Stimulated activated CD4-positive, alpha-beta T cell treated with anti-CD3 and anti-CD28 coated beads, TNF-alpha, amount 100 ng/mL, for 1 hour (primary cell): Measurements from ENCODE around the gene FUT2.
"Not testable (repeated sequence)": the region's sequence is repeated elsewhere in the genome, so short reads cannot be mapped to it uniquely, and the experiment has no call there.

Experiments
- DNase-seq, 3 donors: peaks; one replicate each; pipeline ENCODE4 v3.0.0-alpha.2; 2020; ENCODE audit warnings: low read depth in 3 of 3, low spot score in 1 of 3

The FUT2 gene

DNA sequence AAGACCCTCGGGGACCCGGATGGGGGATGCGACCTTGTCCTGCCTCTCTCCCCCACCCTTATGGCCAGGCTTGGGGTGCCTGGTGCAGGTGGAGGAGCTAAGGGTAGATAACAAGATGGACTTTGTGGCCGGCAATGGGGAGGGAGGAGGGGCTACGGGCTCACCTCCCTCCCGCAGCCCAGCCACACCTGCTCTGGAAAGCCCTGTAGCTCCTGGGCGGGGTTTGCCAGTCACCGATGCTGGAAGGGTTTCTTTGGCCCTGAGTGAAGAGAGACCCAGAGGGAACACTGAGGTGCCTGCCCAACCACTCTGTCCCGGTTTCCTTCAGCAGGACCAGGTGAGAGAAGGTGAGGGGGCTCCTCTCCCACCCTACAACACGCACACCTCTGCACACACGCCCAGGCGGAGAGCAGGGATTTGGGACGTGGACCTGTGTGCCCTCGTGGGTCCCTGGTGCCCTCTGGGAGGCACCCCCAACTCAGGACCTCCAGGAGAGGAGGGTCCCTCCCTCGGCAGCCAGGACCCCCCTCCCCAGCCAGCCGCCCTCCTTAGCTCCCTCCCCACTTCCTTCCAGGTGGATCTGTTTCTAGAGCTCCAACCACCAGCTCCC is at the start of gene FUT2:
Gene FUT2, plus strand, starts transcription at position 229 of the 610 bp plus-strand sequence. CDS start 6,986 bp downstream, outside the sequence.
- DNase-seq = no peak

DNA sequence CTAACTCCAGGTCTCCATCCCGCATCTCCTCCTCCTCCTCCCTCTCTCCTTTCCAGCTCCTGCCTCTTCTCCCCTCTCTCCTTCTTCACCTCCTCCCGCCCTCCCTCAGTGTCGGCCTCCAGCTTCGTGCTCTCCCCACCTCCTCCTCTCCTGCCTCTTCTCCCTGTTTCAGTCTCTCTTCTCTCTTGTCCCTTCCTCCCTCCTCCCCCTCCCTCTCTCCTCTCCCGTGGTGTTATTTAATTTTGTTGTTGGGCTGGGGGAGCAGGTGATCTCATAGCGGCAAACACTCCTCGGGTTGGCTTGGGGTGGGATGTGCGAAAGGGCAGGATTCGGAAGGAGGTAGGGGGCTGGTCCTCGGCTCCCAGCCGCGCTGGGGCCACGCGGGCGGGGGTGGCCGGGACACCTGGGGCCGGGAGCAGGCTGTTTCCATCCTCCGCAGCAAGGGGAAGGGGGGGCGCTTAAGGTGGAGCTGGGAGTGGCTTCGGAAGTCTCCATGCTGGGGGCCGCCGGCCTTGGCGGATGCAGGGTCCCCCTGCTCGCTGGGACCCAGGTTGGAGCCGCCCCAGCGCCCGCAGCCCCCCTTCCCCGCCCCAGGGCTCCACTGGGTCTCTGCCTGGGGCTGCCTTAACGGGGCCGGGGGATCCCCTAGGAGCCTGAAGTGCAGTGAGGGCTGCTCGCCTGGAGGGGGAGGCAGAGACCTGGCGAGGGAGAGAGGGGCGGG is 49.6 kb upstream of the FUT2 start, which contains the start of gene CA11:
Gene CA11, minus strand, starts transcription at position 187 of the 721 bp plus-strand sequence. CDS start 555 bp downstream, outside the sequence.
- DNase-seq = peak; percentile 76 to 85 (median 85)

DNA sequence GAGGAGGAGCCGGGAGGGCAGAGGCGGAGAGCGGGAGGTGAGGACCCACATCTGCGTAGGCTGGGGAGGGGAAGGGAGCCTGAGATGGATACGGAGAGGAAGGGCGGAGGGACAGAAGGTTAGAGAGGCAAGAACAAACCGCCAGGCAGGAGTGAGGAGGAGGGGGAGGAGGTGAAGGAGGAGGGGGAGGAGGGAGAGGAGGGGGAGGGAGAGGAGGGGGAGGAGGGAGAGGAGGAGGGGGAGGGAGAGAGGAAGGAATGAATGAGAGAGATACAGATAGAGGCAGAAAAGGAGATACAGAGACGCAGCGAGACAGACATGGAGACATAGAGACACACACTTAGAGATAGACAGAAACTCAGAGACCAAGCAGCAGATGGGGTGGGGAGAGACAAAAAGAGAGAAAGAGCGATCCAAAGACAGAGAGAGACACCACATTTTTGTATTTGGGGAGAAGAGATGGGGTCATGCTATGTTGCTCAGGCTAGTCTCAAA is 49.0 kb upstream of the FUT2 start:
- no peak for DNase-seq

DNA sequence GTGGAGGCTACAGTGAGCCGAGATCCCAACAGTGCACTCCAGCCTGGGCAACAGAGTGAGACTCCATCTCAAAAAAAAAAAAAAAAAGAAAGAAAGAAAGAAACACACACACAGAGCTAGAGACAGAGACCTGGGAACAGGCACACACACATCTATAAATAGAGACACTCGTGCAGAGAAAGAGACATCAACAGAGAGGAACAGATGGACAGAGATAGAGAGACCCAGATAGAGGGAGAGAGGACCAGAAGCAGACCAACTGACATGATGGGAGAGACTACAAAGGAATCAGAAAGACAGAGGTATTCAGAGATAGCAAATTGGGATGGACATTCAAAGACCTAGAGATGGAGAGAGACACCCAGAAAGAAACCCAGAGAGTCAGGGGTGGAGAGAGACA is 47.6 kb upstream of the FUT2 start:
- DNase-seq = no peak

DNA sequence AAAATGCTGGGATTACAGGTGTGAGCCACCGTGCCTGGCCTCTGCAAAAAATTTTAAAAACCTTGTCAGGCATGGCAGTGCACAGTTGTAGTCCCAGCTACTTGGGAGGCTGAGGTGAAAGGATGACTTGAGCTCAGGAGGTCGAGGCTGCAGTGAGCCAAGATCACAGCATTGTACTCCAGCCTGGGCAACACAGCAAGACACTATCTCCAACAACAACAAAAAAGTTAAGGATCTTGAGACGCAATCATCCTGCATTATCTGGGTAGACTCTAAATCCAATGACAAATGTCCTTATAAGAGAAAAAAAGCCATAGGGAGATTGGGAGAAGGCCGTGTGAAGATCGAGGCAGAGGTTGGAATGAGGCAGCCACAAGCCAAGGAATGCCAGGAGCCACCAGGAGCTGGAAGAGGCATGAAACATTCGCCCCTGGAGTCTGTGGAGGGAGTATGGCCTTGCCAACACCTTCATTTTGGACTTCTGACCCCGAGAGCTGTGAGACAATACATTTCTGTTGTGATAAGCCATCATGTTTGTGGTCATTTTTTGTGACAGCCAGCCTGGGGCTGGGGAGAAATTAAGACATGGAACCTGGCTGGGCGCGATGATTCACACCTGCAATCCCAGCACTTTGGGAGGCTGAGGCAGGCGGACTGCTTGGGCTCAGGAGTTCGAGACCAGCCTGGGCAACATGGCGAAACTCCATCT is 44.6 kb upstream of the FUT2 start:
- DNase-seq = no peak

DNA sequence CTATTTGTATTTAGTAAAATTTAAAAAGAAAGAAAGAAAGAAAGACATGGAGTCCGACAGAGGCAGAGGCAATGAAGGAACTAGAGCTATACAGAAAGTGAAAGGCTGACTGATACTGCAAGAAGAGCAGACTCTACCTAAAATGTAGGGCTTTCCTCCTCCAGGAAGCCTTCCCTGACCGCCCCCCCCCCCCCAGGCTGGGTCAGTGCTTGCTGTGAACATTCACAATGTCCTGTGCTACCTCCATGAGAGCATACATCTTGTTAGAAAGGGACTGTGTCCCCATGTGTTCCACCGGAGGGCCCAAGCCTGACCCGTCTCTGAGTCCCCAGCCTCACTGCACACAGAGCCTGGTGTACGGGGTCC is 44.1 kb upstream of the FUT2 start:
- DNase-seq = no peak

DNA sequence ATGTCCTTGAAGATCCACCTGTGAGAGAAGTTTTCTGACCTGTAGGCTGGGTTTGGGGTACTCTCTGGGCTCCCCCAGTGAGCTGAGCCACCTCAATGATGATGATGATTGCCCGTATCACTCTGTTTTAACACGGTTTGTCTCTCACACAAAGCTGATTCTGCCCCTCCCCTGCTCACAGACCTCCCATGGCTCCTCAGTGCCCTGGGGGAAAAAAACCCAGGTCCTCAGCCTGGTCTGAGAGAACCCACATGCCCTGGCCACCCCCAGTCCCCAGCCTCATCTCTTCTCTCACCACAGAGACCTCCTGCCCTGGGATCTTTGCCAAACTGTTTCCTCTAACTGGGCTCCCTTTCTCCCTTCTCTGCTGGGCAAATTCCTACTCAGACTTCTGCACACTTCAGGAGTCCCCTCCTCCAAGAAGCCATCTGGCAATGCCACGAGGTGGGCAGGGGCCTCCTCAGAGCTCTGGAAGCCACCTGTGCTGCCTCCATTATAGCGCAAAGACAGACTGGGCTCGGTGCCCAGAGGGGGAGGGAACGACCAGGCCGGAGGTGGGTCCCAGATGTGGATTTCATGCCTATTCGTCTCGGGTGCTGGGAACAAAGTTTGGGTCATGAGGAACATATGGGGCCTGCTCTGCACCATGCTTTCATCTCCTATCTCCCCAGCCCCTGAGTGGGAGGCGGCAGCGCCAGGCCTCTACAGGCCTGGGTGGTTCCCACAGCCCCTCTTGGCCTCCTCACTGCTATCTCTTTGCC is 41.3 kb upstream of the FUT2 start:
- no peak for DNase-seq

DNA sequence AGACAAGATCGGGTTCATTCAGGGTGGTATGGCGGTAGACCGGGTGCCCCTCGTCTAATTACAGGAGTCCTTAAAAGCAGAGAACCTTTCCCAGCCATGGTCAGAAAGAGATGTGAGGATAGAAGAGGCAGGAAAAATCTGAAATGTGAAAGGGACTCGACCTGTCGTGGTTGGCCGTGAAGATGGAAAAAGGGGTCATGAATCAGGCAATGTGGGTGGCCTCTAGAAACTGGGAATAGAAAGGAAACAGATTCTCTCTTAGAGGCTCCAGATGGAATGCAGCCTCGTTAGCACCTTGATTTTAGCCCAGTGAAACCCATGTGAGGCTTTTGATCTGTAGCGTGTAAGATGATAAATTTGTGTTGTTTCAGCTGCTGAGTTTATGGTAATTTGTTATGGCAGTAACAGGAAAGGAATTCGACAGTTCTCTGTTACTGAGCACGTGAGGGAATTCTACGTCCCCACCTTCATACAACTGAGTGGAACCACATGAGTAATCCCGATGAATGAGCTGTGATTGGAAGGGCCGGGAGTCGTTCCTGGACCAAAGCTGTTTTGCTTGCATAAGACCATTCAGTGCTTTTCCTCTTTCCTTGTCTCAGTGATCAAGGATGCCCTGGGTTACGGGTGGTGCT is 38.8 kb upstream of the FUT2 start:
- no peak for DNase-seq

DNA sequence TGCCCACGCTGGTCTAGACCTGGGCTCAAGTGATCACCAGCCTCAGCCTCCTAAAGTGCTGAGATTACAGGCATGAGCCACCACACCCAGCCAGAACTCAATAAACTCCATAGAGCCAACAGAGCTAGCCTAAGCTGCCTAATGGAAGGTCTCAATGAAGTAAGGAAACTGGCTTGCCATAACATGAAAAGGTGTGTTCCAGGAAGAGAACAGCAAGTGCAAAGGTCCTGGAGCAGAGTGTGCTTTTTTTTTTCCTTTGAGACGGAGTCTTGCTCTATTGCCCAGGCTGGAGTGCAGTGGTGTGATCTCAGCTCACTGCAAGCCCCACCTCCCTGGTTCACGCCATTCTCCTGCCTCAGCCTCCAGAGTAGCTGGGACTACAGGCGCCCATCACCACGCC is 37.9 kb upstream of the FUT2 start:
- not testable (repeated sequence) for DNase-seq

DNA sequence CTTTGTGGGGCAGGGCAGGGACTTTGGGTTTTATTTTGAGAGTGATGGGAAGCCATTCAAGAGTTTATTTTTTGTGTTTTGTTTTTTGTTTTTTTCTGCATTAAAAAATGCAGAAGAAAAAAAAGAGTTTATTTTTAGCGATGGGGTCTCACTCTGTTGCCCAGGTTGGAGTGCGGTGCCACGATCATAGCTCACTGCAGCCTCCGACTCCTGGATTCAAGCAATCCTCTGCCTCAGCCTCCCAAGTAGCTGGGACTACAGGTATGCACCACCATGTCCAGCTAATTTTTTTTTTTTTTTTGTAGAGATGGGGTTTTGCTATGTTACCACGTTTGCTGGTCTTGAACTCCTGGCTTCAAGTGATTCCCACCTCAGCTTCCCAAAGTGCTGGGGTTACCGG is 37.3 kb upstream of the FUT2 start:
- no peak for DNase-seq

DNA sequence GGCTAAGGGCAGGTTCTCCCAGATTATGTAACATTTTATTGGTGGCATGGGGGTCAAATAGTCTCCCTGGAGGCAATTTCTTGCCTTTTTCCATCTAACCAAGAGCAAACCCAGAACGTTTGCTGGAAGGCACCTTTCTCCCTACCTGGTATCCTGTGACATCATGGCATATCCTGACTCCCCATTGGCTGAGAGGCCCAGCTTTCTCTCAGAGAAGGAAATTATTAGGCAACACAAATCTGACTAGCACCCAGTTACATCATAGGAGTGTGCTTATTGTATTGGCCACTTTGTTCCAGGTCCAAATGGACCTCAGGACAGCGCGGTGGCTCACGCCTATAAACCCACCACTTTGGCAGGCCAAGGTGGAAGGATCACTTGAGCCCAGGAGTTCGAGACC is 36.0 kb upstream of the FUT2 start:
- no peak for DNase-seq

DNA sequence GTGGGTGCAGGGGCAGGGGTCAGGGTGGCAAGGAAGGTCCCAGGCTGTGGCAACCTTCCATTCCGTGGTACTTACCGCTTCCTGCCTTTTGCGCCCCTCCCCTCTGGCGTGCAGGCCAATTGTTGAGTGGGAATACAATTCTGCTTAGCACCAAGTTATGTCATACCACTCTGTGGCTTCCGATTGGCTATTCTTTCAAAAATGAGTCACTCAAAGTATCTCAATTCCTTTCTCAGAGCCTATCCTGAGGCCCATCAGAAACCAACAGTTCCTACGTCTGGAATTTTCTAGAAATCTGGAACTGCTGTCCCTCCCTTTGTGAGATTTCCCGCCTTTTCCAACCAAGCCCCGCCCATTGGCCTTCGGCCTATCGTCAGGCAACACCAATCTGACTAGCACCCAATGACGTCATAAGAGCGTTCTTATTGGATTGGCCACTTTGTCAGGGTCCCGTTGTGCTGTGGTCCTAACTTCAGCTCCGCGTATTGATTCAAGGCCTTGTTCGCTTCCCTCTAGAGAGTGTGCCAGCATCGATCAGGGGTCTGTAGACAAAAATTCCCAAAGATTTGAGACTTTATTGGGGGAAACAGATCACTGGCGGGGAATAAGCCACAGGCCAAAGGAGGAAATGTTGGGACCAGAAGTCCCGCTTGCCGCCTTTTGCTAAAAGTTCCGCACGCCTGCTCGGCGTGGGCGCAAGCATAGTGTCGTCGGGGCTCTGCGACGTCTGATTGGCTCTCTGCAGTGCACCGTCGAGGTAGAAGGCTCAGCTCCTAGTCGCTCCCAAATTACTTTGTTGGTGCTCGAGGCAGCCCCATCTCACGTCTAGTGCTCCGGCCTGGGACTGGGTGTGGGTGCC is 34.7 kb upstream of the FUT2 start:
- peak; percentile 35 to 52 (median 39) for DNase-seq

DNA sequence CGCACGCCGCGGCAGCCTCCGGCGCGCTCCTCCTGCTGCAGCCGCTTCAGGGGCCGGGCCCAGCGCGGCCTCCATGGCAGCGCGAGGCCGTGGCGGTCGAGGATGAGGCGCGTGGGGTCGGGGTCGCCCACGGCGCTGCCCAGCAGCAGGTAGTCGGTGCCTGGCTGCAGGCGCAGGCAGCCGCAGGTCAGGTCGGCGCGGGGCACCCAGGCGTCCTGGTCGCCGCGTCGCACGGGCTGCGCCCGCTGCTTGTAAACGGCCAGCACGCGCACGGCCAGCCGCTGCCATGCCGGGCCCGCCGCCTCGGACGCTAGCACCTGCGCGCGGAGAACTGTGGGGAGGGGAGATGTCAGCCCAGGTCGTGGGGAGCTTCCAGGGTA is 34.1 kb upstream of the FUT2 start:
- DNase-seq = no peak

DNA sequence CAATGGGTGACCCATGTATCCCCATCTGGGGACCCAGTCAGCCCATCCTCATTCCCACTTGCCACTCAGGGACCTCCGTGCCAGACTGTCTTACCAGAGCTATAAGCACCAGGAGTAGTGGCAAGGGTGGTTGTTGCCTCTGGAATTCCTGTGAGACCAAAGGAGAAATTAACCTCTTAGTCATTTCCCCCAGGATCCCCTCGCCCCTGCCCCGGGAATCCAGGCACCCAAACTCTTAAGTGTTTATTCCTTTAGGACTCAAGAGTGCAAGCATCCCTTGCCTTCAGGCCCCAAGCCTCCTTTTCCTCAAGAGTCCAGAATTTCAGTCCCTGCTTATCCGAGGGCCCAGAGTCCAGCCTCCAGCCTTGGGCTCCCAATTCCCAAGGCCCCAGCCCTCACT is 32.1 kb upstream of the FUT2 start:
- no peak for DNase-seq

DNA sequence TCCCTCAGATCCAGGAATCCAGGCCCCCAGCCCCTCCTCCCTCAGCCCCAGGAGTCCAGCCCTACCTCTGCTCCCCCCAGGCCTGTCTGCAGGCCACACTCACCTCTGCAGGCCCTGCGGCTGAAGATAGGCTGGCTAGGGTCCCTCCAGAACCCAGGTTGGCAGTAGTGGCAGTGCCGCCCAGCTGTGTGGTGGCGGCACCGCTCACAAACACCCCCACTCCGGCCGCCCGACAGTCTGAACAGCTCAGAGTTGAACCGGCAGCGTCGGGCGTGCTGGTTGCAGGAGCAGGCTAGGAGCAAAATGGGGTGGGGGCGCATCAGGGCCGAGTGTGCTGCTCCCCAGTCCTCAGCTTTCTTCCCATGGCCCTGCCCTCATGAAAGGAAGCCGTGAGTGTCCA is 31.3 kb upstream of the FUT2 start:
- no peak for DNase-seq

DNA sequence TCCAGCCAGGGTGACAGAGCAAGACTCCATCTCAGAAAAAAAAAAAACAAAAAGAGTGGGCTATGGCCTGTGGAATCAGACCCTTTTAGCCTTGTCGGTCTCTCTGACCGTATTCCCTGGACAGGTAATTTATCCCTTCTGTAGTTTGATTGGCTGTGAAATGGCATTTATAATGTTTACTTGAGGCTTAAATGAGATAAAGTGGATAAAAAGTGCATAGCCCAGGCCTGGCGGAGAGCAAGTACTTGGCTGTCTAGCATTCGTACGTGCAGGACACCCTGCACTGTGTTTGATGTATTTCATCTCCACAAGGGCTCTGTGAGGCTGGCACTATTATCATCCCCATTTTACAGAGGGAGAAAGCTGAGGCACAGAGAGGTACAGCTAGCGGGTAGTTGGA is 30.0 kb upstream of the FUT2 start:
- DNase-seq = no peak

DNA sequence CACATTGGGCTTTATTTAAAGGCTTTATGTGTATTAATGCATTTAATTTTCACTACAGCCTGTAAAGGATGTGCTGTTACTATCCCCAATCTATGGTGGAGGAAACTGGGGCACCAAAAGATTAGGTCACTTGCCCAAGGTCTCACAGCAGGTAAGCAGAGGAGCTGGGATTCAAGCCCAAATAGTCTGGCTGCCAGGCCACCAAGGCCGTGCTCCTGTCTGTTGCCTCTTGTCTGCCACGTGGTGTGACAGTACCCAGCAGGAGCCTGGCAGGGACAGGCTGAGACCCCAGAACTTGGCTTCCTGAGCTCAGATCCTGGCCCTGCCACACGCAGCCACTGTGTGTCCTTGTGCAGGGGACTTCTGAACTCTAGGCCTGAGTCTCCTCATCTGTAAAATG is 27.4 kb upstream of the FUT2 start:
- no peak for DNase-seq

DNA sequence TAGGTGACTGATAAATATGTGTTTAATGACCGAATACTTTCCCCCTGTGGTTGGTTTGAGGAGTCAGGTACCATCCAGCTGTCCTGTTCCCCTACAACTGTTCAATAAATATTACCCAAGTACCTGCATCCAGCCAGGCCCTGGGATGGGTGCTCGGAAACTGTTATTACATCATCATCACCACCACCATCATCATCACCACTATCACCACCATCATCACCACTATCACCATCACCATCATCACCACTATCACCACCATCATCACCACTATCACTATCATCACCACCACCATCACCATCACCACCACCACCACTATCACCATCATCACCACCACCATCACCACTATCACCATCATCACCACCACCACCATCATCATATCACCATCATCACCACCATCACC is 27.0 kb upstream of the FUT2 start:
- no peak for DNase-seq

DNA sequence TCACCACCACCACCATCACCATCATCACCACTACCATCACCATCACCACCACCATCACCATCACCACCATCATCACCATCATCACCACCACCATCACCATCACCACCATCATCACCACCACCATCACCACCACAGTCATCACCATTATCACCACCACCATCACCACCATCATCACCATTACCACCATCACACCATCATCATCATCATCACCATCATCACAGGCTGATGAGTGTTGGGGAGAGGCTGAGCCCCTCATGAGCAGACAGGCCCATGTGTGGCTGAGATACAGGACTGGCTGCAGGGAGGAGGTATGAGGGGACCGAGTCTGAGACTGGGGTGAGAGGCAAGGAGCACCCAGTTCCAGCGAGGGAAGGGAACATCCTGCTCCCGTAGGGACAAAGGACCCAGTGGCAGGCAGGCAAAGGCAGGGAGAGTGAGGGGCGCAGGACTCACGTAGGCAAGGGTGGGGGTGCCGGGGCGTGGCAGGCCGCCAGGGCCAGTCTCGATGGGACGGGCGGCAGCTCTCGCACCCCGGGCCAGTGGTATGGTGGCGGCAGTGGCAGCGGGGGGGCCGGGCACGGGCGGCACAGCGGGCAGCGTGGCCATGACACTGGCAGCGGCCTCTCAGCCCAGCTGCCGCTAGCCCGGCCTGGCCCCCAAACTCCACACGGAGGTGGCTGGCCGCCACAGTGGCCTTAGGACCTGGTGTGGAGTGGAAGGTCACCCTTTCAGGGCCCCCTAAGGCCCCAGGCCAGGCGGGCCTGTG is 25.7 kb upstream of the FUT2 start:
- no peak for DNase-seq
